Erythroblast (primary cell): Measurements from ENCODE around the gene POU2F1.

Experiments used
- GATA1 ChIP-seq: IDR thresholded peaks from 2 replicates; pipeline ENCODE4 v1.6.1; 2011; ENCODE audit warnings: low read depth, mild to moderate bottlenecking, control low read depth, low read length, moderate library complexity
- POLR2A ChIP-seq: IDR thresholded peaks from 2 replicates; pipeline ENCODE4 v1.6.1; 2011; ENCODE audit warnings: mild to moderate bottlenecking, low read length

DNA sequence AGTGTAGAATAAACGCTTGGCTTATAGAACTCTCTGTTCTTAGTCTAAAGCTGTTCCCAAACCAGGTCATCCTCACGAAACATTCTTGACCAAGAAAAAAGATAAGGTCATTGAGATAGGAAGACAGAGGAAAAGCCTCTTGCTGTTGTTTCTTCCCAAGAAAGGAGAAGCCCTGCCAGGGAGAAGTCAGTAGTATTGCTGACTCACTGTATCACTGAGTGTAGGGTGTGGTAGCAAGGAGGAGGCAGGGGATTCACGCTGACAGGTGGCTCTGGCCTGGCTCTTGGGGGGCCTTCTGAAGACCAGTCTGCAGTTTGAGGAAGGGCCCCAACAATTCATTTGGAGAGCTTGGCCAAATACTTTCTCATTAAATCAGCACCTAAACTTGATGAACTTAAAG, 199.8 kb downstream of the POU2F1 start:
- no peak for TF ChIP-seq POLR2A
- TF ChIP-seq GATA1, result no peak
